Testis (tissue), 2 donors: ENCODE measurements around the gene CD151.

Source experiments
- POLR2A ChIP-seq: fragments of 450-650 bp; IDR thresholded peaks from one replicate; pipeline ENCODE4 v1.6.1; 2017; ENCODE audit warnings: antibody characterized with exemption, mild to moderate bottlenecking, moderate library complexity
- TF ChIP-seq, protein P1 (sequence below), 3 experiments: fragments of 450-650 bp in 2 of 3; fragments of 200-600 bp in 1 of 3; sonication (generic) in 1 of 3; IDR thresholded peaks; one replicate each; pipeline ENCODE4 v1.5.1; 2016 to 2019; ENCODE audit warnings: antibody characterized with exemption in 3 of 3, mild to moderate bottlenecking in 2 of 3, moderate library complexity in 1 of 3

DNA sequence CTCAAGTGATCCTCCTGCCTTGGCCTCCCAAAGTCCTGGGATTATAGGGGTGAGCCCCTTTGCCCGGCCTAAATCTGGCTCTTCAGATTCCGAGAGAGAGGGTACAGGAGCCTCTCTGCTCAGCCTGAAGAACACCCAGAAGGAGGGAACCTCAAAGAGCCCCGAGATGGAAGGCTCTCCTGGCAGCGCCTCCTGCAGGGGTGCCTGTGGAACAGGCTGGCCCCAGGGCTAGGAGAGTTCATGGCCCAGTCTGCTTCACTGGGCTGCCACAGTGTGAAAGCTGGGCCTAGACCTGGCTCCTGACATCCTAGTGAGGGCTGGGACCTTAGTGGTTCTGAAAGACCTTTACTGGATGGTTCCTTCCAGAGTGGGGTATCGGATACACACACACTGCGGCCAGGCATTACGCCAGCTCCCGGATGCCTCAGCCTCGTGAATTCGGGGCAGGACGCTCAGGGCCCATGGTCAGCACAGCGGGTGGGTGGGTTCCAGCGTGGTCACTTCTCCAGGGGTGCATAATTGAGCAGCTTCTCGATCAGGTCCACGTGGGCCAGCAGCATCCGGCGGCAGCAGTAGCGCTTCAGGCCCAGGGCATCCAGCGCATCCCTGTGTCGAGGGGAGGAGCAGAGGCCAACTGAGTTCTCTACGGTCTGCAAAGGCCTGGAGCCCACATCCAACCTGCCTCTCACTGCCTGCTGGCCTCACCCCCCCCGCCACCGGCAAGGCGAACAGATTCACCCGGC is 7.3 kb downstream of the CD151 start:
- no peak for TF ChIP-seq POLR2A
- TF ChIP-seq, protein P1, sequence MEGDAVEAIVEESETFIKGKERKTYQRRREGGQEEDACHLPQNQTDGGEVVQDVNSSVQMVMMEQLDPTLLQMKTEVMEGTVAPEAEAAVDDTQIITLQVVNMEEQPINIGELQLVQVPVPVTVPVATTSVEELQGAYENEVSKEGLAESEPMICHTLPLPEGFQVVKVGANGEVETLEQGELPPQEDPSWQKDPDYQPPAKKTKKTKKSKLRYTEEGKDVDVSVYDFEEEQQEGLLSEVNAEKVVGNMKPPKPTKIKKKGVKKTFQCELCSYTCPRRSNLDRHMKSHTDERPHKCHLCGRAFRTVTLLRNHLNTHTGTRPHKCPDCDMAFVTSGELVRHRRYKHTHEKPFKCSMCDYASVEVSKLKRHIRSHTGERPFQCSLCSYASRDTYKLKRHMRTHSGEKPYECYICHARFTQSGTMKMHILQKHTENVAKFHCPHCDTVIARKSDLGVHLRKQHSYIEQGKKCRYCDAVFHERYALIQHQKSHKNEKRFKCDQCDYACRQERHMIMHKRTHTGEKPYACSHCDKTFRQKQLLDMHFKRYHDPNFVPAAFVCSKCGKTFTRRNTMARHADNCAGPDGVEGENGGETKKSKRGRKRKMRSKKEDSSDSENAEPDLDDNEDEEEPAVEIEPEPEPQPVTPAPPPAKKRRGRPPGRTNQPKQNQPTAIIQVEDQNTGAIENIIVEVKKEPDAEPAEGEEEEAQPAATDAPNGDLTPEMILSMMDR (IDR thresholded peaks at IDR 0.05) = no peak
